HG03354 (cell line): ENCODE results near the gene LNP1.
"Not testable (repeated sequence)": the region's sequence is repeated elsewhere in the genome, so short reads cannot be mapped to it uniquely, and the experiment has no call there.

Source experiments
- ATAC-seq: cut with Tn5 transposase; IDR thresholded peaks from one replicate; pipeline ENCODE4 v1.9.1; 2021; ENCODE audit warnings: mild to moderate bottlenecking; ENCODE audit not compliant: unreplicated experiment, poor library complexity, severe bottlenecking

LNP1 gene

DNA sequence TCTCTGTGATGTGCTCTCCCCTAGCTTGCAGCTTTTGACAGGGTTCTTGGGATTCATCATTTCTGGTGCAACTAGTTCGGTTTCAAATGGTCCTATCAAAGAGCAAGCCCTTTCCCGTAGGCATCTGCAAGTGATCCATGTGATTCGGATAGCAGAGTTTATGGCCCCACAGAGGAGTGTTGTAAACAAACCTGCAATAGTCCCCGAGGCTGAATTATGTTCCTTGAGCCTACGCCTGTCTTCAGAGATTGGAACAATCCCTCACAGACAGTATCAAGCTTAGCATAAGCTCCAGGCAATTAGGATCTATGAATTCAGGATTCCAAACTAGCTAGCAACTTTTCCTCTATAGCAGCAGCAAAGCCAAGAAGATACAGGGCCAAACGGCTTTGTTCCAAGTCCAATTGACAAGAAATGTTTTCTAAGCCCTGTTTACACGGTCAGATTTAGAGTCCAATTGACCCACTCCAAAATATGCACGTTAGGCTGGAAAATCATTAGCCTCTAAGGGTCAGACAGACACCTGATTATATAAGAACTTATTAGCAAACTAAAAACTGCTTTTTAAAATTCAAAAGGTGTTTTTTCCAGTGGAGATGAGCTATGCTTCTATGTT lies 24.8 kb downstream of the LNP1 start:
- ATAC-seq = no peak

DNA sequence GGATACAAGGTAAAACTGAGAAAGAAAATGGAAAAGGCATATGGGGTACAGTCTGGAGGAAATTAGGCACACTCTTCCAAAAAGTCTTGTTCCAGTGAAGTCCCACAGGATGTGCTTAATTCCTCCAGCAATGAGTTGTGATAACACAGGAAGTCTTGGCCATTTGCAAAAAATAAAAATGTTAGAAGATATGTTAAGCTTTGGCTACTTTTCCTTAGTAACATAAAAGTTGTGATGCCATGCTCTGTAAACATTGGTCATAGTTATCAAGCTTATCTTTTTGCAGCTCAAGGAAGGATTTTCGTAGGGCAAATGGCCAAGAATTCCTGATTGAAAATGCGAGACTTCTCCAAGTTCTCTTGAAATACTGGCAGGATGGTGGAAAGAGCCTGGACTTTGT lies 26.4 kb downstream of the LNP1 start:
- ATAC-seq = no peak

DNA sequence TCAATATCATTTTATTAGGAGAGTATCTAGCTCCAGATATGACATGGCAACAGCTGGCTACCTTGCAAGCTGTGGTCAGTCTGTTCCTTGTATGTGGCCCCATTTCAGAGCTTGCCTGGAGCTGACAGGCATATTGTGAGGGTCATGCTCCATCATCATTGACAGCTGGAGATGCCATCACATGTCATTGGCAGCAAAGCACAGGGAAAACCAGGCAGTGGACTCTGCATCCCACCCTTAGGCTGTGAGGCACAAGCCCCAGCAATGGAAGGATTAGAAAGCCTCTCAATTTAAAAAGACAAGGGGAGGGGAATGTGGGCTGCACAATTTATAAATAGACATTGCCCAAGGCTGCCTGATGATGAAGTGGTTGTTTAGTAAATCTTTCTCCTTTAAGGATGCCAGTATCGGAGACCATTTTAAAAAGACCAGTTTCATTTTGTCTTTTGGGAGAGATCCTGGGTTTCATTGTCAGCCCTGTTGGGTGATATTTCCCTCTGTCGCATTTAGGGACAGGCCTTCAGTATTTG lies 27.9 kb downstream of the LNP1 start:
- no peak for ATAC-seq

DNA sequence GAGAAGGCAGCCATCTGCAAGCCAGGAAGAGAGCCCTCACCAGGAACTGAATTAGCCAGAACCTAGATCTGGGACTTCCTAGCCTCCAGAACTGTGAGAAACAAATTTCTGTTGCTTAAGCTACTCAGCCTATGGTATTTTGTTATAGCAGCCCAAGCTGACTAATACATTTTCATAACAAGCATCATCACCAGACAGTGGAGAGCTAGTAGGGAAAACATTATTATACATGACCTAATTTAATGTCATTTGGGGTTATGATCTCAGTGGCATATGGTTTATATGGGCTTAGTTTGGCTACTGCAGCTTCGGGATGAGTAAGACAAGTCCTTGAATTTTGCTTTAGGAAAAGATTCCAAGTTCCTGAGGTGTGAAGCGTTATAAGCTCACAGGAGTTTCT lies 35.6 kb downstream of the LNP1 start:
- no peak for ATAC-seq

DNA sequence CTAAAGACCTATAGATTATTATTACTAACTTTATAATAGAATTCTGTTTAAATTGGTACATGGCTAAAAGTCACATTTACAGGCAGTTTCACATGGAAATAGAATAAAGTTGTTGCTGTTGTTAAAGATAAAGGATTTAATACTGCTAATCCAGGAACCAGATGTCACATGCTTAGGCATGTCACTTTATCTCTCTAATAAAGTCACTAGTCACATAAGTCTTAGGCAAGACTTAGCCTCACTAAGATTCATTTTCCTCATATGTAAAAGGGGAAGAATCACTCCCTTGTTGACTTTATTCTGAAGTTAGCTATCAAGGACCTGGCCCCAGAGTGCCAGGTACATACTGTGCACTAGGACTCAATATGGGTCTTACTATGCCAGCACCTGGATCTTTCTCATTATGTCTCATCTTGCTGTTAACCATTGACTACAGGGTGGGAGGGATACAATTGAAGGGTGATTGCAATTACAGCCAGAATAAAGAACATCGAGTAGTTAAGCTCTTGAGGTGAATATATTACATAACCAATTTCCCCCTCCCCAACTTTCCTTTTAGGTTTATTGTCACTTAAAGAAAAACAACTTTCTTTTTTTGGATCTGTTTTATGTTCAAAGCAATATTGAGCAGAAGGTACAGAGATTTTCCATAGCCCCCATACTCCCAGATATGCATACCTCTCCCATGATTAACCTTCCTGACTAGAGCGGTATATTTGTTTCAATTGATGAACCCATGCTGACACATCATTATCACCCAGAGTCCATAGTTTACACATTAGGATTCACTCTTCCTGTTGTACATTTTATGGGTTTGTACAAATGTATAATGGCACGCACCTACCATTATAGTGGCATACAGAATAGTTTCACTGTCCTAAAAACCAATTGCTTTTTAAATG lies 36.6 kb downstream of the LNP1 start:
- no peak for ATAC-seq

DNA sequence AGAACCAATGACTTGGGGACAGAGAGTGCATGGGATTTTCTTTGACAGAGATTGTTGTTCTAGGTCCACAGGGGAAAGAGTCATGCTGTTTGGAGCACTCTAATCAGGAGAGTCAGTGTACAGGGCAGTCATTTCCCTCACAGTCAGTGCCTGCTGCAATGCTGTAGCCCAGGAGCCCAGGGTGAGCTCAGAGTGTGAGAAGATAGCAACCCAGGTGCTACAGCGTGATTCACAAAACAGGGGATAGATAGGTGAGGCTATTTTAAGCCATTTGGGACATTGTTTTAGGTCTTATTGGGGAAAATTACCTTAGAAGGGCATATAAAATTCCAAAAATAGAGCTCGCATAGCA lies 37.3 kb downstream of the LNP1 start:
- no peak for ATAC-seq

DNA sequence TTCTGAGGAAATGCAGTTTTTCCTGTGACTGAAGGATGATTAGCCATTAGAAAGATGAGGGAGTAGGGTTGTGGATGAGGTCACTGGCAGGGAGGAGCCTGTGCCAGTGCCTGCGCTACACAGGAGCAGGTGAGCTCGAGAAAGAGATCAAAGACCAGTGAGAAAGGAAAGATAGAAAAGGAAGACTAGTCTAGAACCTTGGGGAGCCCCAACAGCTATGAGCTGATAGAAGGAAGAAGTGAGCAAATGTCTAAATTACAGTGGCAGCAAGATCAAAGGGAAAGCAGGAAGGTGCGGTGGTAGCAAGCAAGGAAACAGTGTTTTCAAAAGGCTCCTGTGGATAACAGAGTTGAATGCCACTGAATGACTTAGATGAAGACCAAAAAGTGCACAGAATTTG lies 39.6 kb downstream of the LNP1 start:
- ATAC-seq = no peak

DNA sequence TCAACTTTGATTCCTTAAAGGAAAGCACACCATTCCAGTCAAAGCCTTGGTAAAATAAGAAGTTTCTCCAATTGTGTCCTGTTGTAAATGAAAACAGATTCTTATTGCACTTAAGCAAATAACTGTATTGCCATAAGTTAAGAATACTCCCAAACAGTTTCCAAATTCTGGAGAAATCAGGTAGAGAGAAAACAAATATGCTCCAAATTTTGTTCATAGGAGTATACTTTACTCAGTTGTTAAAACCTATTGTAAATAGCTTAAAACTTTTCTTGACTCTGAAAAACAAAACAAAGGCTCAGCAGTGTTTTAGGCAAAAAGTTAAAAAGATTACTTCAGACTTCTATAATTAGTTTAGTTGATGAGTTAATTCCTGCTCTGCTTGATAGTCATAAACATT lies 42.4 kb downstream of the LNP1 start:
- ATAC-seq = no peak

DNA sequence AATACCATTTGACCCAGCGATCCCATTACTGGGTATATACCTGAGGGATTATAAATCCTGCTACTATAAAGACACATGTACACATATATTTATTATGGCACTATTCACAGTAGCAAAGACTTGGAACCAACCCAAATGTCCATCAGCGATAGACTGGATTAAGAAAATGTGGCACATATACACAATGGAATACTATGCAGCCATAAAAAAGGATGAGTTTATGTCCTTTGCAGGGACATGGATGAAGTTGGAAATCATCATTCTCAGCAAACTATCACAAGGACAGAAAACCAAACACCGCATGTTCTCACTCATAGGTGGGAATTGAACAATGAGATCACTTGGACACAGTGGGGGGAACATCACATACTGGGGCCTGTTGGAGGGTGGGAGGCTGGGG lies 45.7 kb downstream of the LNP1 start:
- not testable (repeated sequence) for ATAC-seq

DNA sequence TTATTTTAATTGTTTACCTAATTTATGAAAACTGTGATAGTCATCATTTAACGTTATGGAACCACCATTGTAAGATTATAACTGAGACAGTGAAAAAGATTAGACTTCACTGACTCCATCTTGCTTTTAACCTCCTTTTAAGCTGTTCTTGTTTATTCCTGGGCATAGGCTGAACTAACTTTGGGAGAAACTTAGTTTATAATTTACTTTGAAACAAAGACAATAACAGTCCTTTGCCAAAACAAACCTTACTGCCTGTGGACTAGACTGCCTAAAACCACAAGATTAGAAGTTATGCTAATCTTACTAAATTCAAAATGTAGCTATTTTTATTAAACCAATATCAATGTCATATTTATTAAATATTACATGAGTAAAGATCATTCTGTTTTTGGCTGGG lies 46.7 kb downstream of the LNP1 start:
- no peak for ATAC-seq

DNA sequence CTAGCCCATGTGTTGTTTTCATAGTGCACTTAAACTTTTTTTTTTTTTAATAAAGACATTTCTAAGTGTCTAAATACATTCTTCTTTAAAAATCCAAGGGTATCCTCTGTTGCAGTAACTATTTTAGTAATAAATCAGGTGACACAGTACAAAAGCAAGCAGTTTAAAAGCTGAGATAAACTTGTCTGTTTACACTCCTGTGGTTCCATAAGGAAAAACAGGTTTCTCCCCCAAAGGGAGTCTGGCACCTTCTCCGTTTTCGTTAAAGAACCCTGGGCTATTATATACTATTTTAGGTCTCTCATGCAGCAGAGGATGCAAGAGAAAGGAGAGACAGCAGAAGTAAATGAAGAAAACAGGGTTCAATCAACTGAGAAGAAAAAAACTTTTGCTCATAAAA lies 47.9 kb downstream of the LNP1 start:
- no peak for ATAC-seq

DNA sequence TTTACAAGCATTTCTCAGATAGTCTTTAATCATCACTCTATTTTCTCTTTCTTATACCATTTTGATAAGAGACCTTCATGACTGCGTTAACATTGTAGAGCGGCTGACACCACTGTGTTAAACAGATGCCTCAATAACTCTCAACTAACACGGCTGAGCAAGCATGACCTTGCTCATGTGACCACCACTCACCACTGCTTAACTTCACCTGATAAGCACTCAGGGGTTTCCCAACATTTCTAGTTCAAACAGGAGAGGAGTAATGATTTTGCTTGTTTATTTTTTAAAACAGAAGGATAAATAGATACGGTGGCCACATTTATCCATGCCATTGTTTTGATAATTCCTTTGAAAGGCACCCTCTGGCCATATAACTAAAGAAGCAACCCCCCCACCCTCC lies 53.3 kb downstream of the LNP1 start:
- ATAC-seq = no peak

DNA sequence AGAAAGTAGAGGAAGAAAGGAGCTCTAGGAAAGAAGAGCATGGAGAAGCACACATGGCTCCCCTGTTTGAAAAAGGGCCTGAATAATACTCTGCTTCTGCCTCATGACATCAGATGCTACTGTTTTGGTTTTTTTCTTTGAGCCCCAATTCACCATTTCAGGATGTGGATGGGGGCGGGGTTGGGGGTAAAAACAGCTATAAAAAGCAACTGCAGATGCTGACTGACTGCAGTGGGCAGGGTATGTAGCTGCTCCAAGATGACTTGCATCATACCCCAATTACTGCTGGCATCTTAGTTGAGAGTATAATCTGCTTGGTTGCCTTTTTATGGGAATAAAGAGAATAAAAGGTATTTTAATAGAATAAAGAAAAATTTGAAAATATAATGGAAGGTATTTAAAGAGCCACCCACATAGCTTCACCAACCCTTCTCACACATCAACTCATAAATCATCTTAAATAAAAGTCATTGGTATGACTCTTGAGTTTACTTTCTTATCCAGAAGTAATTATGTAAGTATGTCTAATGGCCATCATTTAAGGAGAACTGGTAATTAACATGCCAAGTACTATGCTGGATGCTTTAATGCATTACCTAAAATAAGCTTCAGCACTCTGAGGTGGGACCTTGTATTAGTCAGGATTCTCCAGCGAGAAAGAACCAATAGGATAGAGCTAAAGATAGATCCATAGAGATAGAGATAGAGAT lies 54.7 kb downstream of the LNP1 start:
- no peak for ATAC-seq

DNA sequence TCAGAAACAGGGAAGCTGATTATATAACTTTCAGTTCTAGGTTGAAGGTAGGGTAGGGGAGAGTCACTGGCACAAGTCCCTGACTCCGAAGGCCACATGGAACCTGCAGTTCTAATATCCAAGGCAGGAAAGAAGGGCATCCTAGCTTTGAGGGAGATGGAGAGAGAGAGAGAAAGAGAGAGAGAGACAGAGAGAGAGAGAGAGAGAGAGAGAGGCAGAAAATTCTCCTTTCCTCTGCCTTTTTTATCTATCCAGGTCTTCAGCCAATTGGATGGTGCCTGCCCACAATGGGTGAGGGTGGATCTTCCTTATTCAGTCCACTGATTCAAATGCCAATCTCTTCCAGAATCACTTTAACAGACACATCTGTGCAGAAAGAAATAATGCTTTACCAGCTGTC lies 55.4 kb downstream of the LNP1 start:
- no peak for ATAC-seq

DNA sequence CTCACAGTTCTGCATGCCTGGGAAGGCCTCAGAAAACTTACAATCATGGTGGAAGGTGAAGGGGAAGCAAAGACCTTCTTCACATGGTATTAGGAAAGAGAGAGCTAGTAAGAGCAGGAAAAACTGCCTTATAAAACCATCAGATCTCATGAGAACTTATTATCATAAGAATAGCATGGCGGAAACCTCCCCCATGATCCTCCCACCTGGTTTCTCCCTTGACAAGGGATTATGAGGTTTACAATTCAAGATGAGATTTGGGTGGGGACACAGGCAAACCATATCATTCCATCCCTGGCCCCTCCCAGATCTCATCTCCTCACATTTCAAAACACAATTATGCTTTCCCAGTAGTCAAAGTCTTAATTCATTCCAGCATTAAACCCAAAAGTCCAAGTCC lies 56.5 kb downstream of the LNP1 start:
- no peak for ATAC-seq

DNA sequence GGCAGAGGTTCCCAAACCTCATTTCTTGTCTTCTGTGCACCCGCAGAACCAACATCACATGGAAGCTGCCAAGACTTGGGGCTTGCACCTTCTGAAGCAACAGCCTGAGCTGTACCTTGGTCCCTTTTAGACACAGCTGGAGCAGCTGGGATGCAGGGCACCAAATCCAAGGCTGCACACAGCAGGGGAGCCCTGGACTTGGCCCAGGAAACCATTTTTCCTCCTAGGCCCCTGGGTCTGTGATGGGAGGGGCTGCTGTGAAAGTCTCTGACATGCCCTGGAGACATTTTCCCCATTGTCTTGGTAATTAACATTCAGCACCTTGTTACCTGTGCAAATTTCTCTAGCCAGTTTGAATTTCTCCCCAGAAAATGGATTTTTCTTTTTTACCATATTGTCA lies 57.5 kb downstream of the LNP1 start:
- no peak for ATAC-seq

DNA sequence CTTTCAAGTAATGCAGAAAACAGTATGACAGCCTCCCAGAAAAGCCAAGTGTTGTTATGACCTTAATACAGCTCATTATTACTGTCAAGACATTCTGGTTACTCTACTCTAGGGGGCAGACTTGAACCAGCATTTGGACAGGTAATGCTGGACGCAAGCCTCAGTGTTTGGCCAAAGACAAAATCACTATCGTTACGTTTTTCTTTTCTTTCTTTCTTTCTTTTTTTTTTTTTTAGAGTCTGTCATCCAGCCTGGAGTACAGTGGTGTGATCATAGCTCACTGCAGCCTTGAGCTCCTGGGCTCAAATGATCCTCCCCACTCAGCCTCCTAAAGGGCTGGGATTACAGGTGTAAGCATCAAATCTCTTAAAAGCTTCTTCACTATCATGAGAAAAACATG lies 61.7 kb downstream of the LNP1 start:
- peak; percentile 89 for ATAC-seq

DNA sequence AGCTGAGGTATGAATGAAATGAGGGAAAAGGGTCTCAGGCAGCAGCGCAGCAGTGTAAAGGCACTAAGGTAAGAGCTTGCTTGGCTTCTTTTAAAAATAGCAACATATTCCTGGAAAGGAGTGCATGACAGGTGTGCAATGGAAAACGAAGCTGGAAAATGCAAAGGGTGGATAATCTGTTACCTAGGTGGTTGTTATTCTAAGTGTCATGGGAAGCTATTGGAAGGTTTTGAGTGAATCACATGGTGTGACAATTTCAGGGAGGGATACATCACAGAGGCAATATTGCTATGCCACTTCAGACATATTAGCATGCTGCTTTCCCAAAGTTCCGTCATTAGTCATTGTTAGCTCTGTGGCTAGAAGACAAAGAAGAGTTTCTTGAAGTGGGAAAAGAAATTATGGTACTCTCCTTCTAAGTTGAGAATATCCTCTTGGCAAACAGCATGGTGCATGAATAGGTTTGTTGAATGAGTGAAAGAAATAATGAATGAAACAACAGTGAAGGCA lies 62.4 kb downstream of the LNP1 start:
- ATAC-seq = no peak

DNA sequence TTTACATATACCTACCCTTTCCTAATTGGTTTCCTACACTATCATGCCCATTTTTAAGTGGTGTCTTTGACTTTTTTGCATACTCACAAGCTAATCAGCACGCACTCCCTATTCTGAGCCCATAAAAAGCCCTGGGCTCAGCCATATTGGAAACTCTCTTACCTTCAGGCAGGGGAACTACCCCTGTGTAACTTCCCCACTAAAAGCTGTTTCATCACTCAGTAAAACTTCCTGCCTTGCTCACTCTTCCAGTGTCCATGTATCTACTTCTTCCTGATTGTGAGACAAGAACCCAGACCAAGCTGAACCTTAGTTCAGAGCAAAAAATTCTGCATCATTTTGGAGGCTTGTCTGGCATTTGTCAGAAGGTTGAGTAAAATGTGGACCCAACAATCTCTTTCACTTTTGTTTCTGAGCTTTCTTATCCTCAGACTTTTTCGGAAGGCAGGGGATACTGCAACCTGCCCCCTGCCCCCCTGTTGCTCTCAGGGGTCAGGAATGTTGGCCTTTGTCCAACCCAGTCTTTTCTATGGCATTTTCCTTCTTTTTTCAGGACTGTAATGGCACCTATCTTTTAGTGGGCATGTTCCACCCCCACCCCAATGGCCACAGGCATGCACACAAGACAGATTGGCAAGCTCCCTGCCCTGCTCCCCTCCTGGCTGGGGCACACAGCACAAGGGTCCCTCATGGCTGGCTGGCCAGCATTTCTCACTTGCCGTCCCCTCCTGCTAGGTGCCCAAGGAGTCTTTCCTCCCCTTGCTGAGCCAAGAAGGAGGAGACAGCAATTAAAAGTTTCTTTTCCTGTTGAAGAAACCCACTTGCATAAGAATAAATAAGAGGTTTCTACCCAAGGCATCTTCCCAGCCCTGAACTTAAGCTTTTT lies 64.8 kb downstream of the LNP1 start:
- ATAC-seq = peak; percentile 51

DNA sequence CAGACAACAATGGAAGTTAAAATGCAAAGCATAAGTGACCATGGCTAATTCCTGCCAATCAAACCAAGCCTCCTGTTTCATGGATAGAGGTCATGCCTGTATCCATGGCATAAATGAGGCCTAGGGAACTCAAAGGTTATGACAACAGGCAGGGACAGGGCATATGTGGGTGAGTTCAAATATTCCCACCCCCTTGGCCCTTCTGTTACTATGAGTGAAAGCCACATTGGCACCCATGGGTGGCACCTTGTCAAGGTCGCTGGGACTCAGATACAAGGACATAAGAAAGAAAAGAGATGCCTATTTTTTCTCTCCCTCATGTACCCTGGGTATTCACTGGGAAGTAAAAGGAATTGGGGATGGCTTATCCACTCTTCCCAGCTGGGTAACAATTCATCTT lies 65.8 kb downstream of the LNP1 start:
- ATAC-seq = no peak
